HEK293T (cell line): Measurements from ENCODE around the gene NUTM1.
"Not testable (repeated sequence)": the region's sequence is repeated elsewhere in the genome, so short reads cannot be mapped to it uniquely, and the experiment has no call there.

Source experiments
- BHLHE40 ChIP-seq: fragments of 450-650 bp; IDR thresholded peaks from 2 replicates; pipeline ENCODE4 v1.6.1; 2016; ENCODE audit warnings: mild to moderate bottlenecking, moderate library complexity, borderline replicate concordance
- CTBP1 ChIP-seq: fragments of 450-650 bp; IDR thresholded peaks from 2 replicates; pipeline ENCODE4 v1.6.1; 2016; ENCODE audit warnings: borderline replicate concordance
- FOXA1 ChIP-seq: fragments of 450-650 bp; IDR thresholded peaks from 2 replicates; pipeline ENCODE4 v1.6.1; 2016; ENCODE audit warnings: mild to moderate bottlenecking
- FOXK2 ChIP-seq: fragments of 450-650 bp; IDR thresholded peaks from 2 replicates; pipeline ENCODE4 v1.6.1; 2016; ENCODE audit warnings: mild to moderate bottlenecking
- LEF1 ChIP-seq: fragments of 450-650 bp; IDR thresholded peaks from 2 replicates; pipeline ENCODE4 v1.6.1; 2017; ENCODE audit warnings: mild to moderate bottlenecking, borderline replicate concordance
- NFRKB ChIP-seq: fragments of 450-650 bp; IDR thresholded peaks from 2 replicates; pipeline ENCODE4 v1.6.1; 2016; ENCODE audit warnings: mild to moderate bottlenecking, moderate library complexity
- SUZ12 ChIP-seq: fragments of 450-650 bp; IDR thresholded peaks from 2 replicates; pipeline ENCODE4 v1.6.1; 2016; ENCODE audit warnings: mild to moderate bottlenecking
- TF ChIP-seq, protein P1 (sequence below): fragments of 450-650 bp; IDR thresholded peaks from 2 replicates; pipeline ENCODE4 v1.6.1; 2016

DNA sequence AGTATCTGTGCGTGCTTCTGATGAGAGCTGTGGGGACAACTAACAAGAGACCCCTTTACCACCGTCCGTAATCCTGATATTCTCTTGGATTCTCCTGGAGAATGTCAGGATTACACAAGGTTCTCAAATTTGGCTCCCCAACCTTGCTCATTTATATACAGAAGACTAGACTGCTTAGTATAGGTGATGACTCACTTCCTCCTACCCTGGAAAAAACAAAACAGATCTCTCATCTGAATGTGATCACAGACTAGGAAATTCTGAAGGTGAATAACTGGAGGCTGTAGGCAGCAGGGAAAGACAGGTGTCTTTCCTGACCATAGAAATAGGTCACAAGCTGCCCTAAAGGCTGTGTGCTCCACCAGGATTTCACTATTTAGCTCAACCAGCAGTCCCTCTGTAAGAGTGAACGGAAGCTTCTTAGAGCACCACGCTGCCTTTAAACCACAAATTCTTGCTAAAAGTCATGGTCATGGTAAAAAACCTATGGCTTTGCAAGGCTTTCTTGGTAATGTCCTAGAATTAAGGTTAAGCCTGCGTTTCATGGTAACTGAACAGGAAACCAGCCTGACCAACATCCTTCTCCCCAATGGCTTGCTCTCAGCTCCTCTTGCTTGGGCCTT, 54.6 kb downstream of the NUTM1 start:
- TF ChIP-seq BHLHE40, FOXA1, NFRKB, FOXK2, CTBP1, SUZ12, LEF1: not testable (repeated sequence)
- TF ChIP-seq, protein P1, sequence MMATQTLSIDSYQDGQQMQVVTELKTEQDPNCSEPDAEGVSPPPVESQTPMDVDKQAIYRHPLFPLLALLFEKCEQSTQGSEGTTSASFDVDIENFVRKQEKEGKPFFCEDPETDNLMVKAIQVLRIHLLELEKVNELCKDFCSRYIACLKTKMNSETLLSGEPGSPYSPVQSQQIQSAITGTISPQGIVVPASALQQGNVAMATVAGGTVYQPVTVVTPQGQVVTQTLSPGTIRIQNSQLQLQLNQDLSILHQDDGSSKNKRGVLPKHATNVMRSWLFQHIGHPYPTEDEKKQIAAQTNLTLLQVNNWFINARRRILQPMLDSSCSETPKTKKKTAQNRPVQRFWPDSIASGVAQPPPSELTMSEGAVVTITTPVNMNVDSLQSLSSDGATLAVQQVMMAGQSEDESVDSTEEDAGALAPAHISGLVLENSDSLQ: not testable (repeated sequence)
